ENCODE data around the gene ZBTB49. TPM values are rescaled to one million over a fixed set of nuclear protein-coding genes. Genes with fewer than 3 reads are reported as not detected.

Gene ZBTB49
- total RNA-seq, 1 experiment from 2014 or later: 5.6 TPM

DNA sequence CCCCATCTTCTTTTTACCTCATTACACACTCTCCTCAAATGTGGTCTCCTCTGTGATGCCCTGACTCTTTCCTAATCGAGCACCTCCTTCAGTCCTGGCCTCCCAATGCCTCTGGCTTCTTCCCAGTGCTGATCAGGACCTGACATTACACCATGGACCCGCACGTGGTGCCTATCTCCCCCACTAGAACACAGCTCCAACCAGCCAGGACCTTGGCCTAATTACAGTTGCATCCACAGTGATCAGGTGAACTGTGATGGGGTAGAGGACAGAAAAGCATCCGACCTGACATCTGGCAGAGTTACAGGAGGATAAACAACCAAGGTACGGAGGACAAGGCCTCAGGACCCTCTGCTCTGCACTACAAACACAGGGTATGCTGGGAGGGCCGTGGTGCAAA is 12.5 kb upstream of the ZBTB49 start:
- ChIA-PET POLR2A (no interaction called here), CTCF (no interaction called here)
- no peak overlapping the region for H3K4me3 Mint-ChIP-seq
- no peak for ATAC-seq
- no peaks in the 10 kb centered on the region for H3K4me1 Mint-ChIP-seq
- no peak for DNase-seq (ENCODE audit: low spot score)
- no peak overlapping the region for H3K27ac Mint-ChIP-seq
- no peak for TF ChIP-seq CREM (CRISPR knock-in tag; IDR thresholded peaks at IDR 0.05)
- no peak for TF ChIP-seq ZNF671 (CRISPR knock-in tag; IDR thresholded peaks at IDR 0.05)
- TF ChIP-seq, protein P1, sequence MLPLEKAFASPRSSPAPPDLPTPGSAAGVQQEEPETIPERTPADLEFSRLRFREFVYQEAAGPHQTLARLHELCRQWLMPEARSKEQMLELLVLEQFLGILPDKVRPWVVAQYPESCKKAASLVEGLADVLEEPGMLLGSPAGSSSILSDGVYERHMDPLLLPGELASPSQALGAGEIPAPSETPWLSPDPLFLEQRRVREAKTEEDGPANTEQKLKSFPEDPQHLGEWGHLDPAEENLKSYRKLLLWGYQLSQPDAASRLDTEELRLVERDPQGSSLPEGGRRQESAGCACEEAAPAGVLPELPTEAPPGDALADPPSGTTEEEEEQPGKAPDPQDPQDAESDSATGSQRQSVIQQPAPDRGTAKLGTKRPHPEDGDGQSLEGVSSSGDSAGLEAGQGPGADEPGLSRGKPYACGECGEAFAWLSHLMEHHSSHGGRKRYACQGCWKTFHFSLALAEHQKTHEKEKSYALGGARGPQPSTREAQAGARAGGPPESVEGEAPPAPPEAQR (CRISPR knock-in tag; IDR thresholded peaks at IDR 0.05): no peak
- TF ChIP-seq, protein P2, sequence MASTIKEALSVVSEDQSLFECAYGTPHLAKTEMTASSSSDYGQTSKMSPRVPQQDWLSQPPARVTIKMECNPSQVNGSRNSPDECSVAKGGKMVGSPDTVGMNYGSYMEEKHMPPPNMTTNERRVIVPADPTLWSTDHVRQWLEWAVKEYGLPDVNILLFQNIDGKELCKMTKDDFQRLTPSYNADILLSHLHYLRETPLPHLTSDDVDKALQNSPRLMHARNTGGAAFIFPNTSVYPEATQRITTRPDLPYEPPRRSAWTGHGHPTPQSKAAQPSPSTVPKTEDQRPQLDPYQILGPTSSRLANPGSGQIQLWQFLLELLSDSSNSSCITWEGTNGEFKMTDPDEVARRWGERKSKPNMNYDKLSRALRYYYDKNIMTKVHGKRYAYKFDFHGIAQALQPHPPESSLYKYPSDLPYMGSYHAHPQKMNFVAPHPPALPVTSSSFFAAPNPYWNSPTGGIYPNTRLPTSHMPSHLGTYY (CRISPR knock-in tag; IDR thresholded peaks at IDR 0.05): no peak
- TF ChIP-seq TP53 (CRISPR knock-in tag; IDR thresholded peaks at IDR 0.05): no peak
- no peak for TF ChIP-seq ZNF416 (CRISPR knock-in tag; IDR thresholded peaks at IDR 0.05)
- no peak for TF ChIP-seq JUN (CRISPR knock-in tag; IDR thresholded peaks at IDR 0.05)
- no peak for TF ChIP-seq SMAD4 (CRISPR knock-in tag; IDR thresholded peaks at IDR 0.05)
- TF ChIP-seq, protein P3, sequence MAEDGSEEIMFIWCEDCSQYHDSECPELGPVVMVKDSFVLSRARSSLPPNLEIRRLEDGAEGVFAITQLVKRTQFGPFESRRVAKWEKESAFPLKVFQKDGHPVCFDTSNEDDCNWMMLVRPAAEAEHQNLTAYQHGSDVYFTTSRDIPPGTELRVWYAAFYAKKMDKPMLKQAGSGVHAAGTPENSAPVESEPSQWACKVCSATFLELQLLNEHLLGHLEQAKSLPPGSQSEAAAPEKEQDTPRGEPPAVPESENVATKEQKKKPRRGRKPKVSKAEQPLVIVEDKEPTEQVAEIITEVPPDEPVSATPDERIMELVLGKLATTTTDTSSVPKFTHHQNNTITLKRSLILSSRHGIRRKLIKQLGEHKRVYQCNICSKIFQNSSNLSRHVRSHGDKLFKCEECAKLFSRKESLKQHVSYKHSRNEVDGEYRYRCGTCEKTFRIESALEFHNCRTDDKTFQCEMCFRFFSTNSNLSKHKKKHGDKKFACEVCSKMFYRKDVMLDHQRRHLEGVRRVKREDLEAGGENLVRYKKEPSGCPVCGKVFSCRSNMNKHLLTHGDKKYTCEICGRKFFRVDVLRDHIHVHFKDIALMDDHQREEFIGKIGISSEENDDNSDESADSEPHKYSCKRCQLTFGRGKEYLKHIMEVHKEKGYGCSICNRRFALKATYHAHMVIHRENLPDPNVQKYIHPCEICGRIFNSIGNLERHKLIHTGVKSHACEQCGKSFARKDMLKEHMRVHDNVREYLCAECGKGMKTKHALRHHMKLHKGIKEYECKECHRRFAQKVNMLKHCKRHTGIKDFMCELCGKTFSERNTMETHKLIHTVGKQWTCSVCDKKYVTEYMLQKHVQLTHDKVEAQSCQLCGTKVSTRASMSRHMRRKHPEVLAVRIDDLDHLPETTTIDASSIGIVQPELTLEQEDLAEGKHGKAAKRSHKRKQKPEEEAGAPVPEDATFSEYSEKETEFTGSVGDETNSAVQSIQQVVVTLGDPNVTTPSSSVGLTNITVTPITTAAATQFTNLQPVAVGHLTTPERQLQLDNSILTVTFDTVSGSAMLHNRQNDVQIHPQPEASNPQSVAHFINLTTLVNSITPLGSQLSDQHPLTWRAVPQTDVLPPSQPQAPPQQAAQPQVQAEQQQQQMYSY (CRISPR knock-in tag; IDR thresholded peaks at IDR 0.05): no peak
- no peaks in the 10 kb centered on the region for H3K27me3 Mint-ChIP-seq (ENCODE audit: low read depth)
- H3K36me3 Mint-ChIP-seq: peaks cover 62% of the 10 kb centered on the region
- no peaks in the 10 kb centered on the region for H3K9me3 Mint-ChIP-seq

DNA sequence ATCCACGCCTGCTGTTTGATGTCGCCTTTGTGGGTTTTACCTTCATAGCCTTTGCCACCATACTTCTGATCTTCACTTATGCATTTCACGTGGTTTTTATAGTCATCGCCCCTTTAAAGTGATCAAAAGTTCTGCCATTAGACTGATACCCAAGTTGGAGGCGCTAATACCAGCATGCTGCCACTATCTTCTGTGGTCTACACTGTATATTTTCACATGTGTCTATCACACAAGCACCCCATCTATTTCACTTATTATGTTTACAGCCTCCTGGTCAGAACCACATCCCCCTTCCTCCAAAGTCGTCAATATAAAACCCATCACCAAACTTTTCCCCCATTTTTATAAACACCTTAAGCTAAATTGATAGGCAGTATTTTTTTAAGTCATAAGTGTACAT is 8.3 kb upstream of the ZBTB49 start:
- H3K4me1 Mint-ChIP-seq: no peaks in the 10 kb centered on the region
- CTCF ChIA-PET: no interaction called here
- POLR2A ChIA-PET: no interaction called here
- DNase-seq (ENCODE audit: low spot score) (no peak), ATAC-seq (no peak)
- H3K4me3 Mint-ChIP-seq: no peak overlapping the region
- H3K27ac Mint-ChIP-seq: no peak overlapping the region
- no peaks in the 10 kb centered on the region for H3K27me3 Mint-ChIP-seq (ENCODE audit: low read depth)
- H3K9me3 Mint-ChIP-seq: no peaks in the 10 kb centered on the region
- H3K36me3 Mint-ChIP-seq: peaks cover 65% of the 10 kb centered on the region
- TF ChIP-seq ZNF671 (CRISPR knock-in tag; IDR thresholded peaks at IDR 0.05): no peak
- TF ChIP-seq ZNF263 (CRISPR knock-in tag; IDR thresholded peaks at IDR 0.05; ENCODE audit: low read depth): no peak
- TF ChIP-seq CREB1 (CRISPR knock-in tag; IDR thresholded peaks at IDR 0.05): no peak
- TF ChIP-seq TEAD1 (CRISPR knock-in tag; IDR thresholded peaks at IDR 0.05): no peak
- no peak for TF ChIP-seq MYBL2 (CRISPR knock-in tag; IDR thresholded peaks at IDR 0.05)
- TF ChIP-seq, protein P4, sequence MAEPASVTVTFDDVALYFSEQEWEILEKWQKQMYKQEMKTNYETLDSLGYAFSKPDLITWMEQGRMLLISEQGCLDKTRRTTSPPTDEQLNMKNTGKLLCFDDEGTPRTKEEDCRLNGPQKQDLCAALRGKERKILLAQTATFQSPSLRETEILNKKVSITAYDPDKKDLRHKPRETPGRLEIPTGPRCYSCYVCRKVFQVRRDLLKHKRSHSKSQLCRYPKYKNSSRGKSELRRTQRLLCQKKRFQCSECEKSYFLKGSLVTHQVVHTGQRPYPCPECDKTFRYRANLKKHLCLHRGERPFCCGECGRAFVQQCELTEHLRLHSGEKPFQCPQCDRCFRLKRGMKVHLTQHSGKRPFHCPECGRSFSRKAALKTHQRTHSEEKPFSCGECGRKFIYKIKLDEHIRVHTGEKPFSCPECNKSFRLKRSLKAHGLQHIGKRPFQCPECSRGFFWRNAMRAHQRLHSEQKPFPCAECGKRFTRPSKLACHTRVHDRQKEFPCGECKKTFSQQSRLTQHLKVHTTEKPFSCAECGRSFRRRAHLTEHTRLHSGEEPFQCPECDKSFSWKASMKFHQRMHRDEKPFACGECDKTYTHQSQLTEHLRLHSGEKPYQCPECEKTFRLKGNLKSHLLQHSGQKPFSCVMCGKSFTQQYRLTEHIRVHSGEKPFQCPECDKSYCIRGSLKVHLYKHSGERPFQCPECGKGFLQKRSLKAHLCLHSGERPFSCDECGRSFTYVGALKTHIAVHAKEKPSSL (CRISPR knock-in tag; conservative IDR thresholded peaks at IDR 0.05): no peak
- TF ChIP-seq, protein P5, sequence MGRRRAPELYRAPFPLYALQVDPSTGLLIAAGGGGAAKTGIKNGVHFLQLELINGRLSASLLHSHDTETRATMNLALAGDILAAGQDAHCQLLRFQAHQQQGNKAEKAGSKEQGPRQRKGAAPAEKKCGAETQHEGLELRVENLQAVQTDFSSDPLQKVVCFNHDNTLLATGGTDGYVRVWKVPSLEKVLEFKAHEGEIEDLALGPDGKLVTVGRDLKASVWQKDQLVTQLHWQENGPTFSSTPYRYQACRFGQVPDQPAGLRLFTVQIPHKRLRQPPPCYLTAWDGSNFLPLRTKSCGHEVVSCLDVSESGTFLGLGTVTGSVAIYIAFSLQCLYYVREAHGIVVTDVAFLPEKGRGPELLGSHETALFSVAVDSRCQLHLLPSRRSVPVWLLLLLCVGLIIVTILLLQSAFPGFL (CRISPR knock-in tag; IDR thresholded peaks at IDR 0.05; ENCODE audit: borderline replicate concordance): no peak
- TF ChIP-seq NR1H2 (CRISPR knock-in tag; IDR thresholded peaks at IDR 0.05): no peak
- no peak for TF ChIP-seq JUN (CRISPR knock-in tag; IDR thresholded peaks at IDR 0.05)
- TF ChIP-seq TEAD4 (CRISPR knock-in tag; IDR thresholded peaks at IDR 0.05): no peak
- TF ChIP-seq, protein P6, sequence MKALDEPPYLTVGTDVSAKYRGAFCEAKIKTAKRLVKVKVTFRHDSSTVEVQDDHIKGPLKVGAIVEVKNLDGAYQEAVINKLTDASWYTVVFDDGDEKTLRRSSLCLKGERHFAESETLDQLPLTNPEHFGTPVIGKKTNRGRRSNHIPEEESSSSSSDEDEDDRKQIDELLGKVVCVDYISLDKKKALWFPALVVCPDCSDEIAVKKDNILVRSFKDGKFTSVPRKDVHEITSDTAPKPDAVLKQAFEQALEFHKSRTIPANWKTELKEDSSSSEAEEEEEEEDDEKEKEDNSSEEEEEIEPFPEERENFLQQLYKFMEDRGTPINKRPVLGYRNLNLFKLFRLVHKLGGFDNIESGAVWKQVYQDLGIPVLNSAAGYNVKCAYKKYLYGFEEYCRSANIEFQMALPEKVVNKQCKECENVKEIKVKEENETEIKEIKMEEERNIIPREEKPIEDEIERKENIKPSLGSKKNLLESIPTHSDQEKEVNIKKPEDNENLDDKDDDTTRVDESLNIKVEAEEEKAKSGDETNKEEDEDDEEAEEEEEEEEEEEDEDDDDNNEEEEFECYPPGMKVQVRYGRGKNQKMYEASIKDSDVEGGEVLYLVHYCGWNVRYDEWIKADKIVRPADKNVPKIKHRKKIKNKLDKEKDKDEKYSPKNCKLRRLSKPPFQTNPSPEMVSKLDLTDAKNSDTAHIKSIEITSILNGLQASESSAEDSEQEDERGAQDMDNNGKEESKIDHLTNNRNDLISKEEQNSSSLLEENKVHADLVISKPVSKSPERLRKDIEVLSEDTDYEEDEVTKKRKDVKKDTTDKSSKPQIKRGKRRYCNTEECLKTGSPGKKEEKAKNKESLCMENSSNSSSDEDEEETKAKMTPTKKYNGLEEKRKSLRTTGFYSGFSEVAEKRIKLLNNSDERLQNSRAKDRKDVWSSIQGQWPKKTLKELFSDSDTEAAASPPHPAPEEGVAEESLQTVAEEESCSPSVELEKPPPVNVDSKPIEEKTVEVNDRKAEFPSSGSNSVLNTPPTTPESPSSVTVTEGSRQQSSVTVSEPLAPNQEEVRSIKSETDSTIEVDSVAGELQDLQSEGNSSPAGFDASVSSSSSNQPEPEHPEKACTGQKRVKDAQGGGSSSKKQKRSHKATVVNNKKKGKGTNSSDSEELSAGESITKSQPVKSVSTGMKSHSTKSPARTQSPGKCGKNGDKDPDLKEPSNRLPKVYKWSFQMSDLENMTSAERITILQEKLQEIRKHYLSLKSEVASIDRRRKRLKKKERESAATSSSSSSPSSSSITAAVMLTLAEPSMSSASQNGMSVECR (CRISPR knock-in tag; IDR thresholded peaks at IDR 0.05; ENCODE audit: borderline replicate concordance): no peak
- no peak for TF ChIP-seq FOXP1 (CRISPR knock-in tag; IDR thresholded peaks at IDR 0.05; ENCODE audit: borderline replicate concordance)
- TF ChIP-seq ZNF138 (CRISPR knock-in tag; conservative IDR thresholded peaks at IDR 0.05): no peak
- TF ChIP-seq ATF1 (CRISPR knock-in tag; IDR thresholded peaks at IDR 0.05): no peak
